Measurements from ENCODE around the gene HOXB7.

Gene HOXB7

GRCh38 chr17:48565925-48566710 lies 44.7 kb downstream of the HOXB7 start:
- no peak for DNase-seq (ENCODE audit: low read depth, low spot score)

- no peak for DNase-seq (ENCODE audit: low read depth, low spot score)
Measured at GRCh38 chr17:48565022-48565554, 45.7 kb downstream of the HOXB7 start.

GRCh38 chr17:48564188-48565021 lies 46.4 kb downstream of the HOXB7 start:
- DNase-seq (ENCODE audit: low read depth, low spot score), result no peak

GRCh38 chr17:48563867-48564187 lies 47.0 kb downstream of the HOXB7 start:
- no peak for DNase-seq (ENCODE audit: low read depth, low spot score)

- DNase-seq (ENCODE audit: low read depth, low spot score), result no peak
Measured at GRCh38 chr17:48563385-48563838, 47.4 kb downstream of the HOXB7 start.

- no peak for DNase-seq (ENCODE audit: low read depth, low spot score)
Measured at GRCh38 chr17:48562934-48563333, 47.9 kb downstream of the HOXB7 start.

- no peak for DNase-seq (ENCODE audit: low read depth, low spot score)
Measured at GRCh38 chr17:48561884-48562810, 48.7 kb downstream of the HOXB7 start.

GRCh38 chr17:48559840-48560817 lies 50.7 kb downstream of the HOXB7 start:
- DNase-seq (ENCODE audit: low read depth, low spot score), result no peak

GRCh38 chr17:48559122-48559839 lies 51.5 kb downstream of the HOXB7 start:
- no peak for DNase-seq (ENCODE audit: low read depth, low spot score)

- DNase-seq (ENCODE audit: low read depth, low spot score), result no peak
Measured at GRCh38 chr17:48558831-48559121, 52.0 kb downstream of the HOXB7 start.

- DNase-seq (ENCODE audit: low read depth, low spot score), result no peak
Measured at GRCh38 chr17:48558057-48558830, 52.6 kb downstream of the HOXB7 start.

All from activated naive CD8-positive, alpha-beta T cell treated with anti-CD3 and anti-CD28 coated beads, Interleukin-2, amount 50 U/mL, for 16 hours (primary cell).